Effector memory CD8-positive, alpha-beta T cell (primary cell): ENCODE measurements around the gene JAZF1.

Experiments used
- ATAC-seq: fragments of 150-1000 bp; cut with Tn5 transposase; replicated peaks from 2 replicates; pipeline ENCODE4 v1.10.0; 2021; ENCODE audit warnings: mild to moderate bottlenecking, moderate library complexity
- DNase-seq, 3 experiments: peaks; one replicate each; pipeline ENCODE4 v3.0.0; 2021
- H3K27ac Mint-ChIP-seq, 2 donors: one replicate each; pipeline ENCODE4 v1.8.0; 2022; ENCODE audit warnings: mild to moderate bottlenecking in 2 of 2, mixed read lengths in 2 of 2, moderate library complexity in 2 of 2
- H3K27me3 Mint-ChIP-seq, 2 donors: one replicate each; pipeline ENCODE4 v1.8.0; 2022; ENCODE audit warnings: mixed read lengths in 2 of 2
- H3K36me3 Mint-ChIP-seq: one replicate; pipeline ENCODE4 v1.8.0; 2022; ENCODE audit warnings: mild to moderate bottlenecking, moderate library complexity, mixed read lengths; ENCODE audit not compliant: insufficient read depth
- H3K4me1 Mint-ChIP-seq, 2 donors: one replicate each; pipeline ENCODE4 v1.8.0; 2022; ENCODE audit warnings: low read depth in 2 of 2, mixed read lengths in 2 of 2
- H3K4me3 Mint-ChIP-seq, 2 donors: one replicate each; pipeline ENCODE4 v1.8.0; 2022; ENCODE audit warnings: mild to moderate bottlenecking in 2 of 2, mixed read lengths in 2 of 2, moderate library complexity in 2 of 2
- H3K9me3 Mint-ChIP-seq, 2 donors: one replicate each; pipeline ENCODE4 v1.8.0; 2022; ENCODE audit warnings: mixed read lengths in 2 of 2

JAZF1 gene

GRCh38 chr7:28112883-28113540 is 67.6 kb downstream of the JAZF1 start:
- ATAC-seq (no peak), DNase-seq (no peak)
- H3K4me3 Mint-ChIP-seq, result no peak overlapping the region
- H3K27ac Mint-ChIP-seq, result peak overlapping the region in 1 of 2 donors; percentile 29
- H3K9me3 Mint-ChIP-seq, result no peaks in the 10 kb centered on the region
- H3K36me3 Mint-ChIP-seq, result no peaks in the 10 kb centered on the region
- H3K4me1 Mint-ChIP-seq, result peaks cover 4 to 40% of the 10 kb centered on the region in 2 donors
- no peaks in the 10 kb centered on the region for H3K27me3 Mint-ChIP-seq

DNA sequence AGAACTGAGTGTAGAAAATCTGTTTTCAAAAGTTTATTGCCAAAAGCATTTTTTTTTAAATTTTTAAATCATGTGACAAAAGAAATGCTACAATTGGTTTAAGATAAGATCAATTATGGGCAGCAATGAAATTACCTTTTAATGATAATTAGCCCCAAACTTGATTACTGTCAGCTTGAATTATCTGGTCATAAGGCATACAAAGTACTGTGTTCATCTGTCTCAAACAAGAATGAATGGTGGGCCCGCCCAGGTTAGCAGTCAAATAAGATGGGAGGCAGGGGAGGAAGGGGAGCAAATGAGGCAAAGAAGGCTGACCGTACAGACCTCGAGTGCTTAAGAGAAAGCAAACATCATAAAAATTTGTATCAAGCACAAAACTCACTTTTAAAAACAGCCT is 68.1 kb downstream of the JAZF1 start:
- H3K4me3 Mint-ChIP-seq, result no peak overlapping the region
- H3K27me3 Mint-ChIP-seq, result no peaks in the 10 kb centered on the region
- H3K4me1 Mint-ChIP-seq, result peaks cover 4 to 37% of the 10 kb centered on the region in 2 donors
- ATAC-seq (no peak), DNase-seq (no peak)
- H3K9me3 Mint-ChIP-seq, result no peaks in the 10 kb centered on the region
- no peaks in the 10 kb centered on the region for H3K36me3 Mint-ChIP-seq
- peak overlapping the region in 1 of 2 donors; percentile 29 for H3K27ac Mint-ChIP-seq

DNA sequence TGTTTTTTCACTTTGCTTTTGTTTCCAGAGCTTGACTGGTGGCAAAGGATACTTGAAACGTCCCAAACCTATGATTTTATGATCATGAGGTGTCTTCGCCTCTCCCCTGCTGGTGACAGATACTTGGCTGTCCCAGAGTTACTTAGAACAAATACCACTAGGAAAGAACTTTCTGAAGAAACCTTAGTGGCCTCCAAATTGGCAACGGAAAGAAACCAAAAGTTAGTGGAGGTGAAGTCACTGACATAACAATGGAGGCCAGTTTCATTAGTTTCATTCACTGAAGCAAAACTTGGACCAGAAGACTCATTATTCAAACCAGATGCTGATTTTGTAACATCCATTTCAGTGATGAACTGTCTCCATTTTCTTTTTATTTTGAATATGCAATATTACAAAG is 68.6 kb downstream of the JAZF1 start:
- no peak overlapping the region for H3K4me3 Mint-ChIP-seq
- DNase-seq (no peak), ATAC-seq (no peak)
- no peaks in the 10 kb centered on the region for H3K9me3 Mint-ChIP-seq
- no peaks in the 10 kb centered on the region for H3K27me3 Mint-ChIP-seq
- no peak overlapping the region for H3K27ac Mint-ChIP-seq
- H3K4me1 Mint-ChIP-seq, result peaks cover 4 to 34% of the 10 kb centered on the region in 2 donors
- no peaks in the 10 kb centered on the region for H3K36me3 Mint-ChIP-seq

DNA sequence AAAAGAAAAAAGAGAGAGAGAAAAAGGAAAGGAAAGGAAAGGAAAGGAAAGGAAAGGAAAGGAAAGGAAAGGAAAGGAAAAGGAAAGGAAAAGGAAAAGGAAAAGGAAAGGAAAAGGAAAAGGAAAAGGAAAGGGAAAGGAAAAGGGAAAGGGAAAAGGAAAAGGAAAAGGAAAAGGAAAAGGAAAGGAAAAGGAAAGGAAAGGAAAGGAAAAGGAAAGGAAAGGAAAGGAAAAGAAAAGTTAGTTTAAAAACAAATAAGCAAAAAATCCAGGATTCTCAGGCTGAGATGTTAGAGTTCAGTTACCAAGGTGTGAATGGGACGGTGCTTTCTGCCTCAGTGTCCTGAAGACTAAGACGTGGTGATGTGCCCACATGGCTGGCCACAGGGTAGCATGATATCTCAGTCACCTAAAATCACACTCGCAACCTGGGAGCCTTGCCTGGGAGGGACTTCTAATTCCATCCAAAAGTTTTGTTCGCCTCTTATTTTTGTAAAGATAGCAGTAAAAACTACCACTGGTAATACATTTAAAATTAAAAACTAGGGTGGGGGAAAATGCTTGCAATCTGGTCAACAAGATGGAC is 70.1 kb downstream of the JAZF1 start:
- no peak for ATAC-seq
- Mint-ChIP-seq H3K27me3 (no peaks in the 10 kb centered on the region), H3K27ac (peak overlapping the region; percentile 36 to 83)

DNA sequence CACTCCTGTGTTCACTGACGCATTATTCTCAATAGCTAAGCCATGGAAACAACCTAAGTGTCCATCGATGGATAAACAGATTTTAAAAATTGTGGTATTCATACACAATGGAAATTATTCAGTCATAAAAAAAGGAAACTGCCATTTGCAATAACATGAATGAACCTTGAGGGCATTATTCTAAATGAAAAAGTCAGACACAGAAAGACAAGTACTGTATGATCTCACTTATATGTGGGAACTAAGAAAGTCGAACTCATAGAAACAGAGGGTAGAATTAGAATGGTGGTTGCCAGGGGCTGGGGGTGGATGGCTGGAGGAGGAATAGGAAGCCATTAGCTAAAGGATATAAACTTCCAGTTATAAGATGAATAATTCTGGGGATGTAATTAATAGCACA is 71.8 kb downstream of the JAZF1 start:
- H3K4me1 Mint-ChIP-seq, result peaks cover 11 to 40% of the 10 kb centered on the region in 2 donors
- H3K36me3 Mint-ChIP-seq, result peaks cover 2% of the 10 kb centered on the region
- ATAC-seq (no peak), DNase-seq (no peak)
- H3K27me3 Mint-ChIP-seq, result no peaks in the 10 kb centered on the region
- H3K27ac Mint-ChIP-seq, result no peak overlapping the region
- no peaks in the 10 kb centered on the region for H3K9me3 Mint-ChIP-seq
- no peak overlapping the region for H3K4me3 Mint-ChIP-seq

More for the DNA sequence above, 70.1 kb downstream of the JAZF1 start:
- no peaks in the 10 kb centered on the region for H3K9me3 Mint-ChIP-seq
- no peaks in the 10 kb centered on the region for H3K36me3 Mint-ChIP-seq
- H3K4me3 Mint-ChIP-seq, result no peak overlapping the region
- no peak for DNase-seq
- H3K4me1 Mint-ChIP-seq, result peaks cover 7 to 34% of the 10 kb centered on the region in 2 donors

GRCh38 chr7:28107960-28108359 is 72.6 kb downstream of the JAZF1 start:
- Mint-ChIP-seq H3K36me3 (peaks cover 2% of the 10 kb centered on the region), H3K27ac (no peak overlapping the region), H3K4me1 (peaks cover 15 to 45% of the 10 kb centered on the region in 2 donors), H3K9me3 (no peaks in the 10 kb centered on the region), H3K4me3 (no peak overlapping the region), H3K27me3 (no peaks in the 10 kb centered on the region)
- ATAC-seq (no peak), DNase-seq (no peak)

DNA sequence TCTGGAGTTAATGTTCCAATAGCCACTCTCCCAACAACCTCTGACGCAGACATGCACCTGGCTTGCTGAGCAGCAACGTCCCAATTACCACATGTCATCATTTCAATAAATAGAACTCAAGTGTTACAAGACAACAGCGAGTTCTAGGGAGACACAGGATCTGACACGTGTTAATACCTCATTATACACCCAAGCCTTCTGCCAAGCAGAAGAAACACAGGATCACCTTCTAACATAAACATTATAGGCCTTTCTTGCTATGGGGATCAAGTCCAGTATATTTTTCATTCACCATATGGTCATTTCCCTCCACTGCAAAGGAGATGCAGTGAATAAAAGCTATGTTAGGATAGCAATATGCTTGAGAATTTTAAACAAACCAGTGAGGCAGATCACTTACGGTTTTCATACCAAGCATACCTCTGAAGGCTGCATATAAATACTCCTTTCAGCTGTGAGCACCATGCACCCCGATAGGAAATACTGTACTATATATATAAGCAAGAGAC is 74.2 kb downstream of the JAZF1 start:
- no peak for ATAC-seq
- Mint-ChIP-seq H3K4me3 (no peak overlapping the region), H3K36me3 (peaks cover 2% of the 10 kb centered on the region), H3K27ac (peak overlapping the region in 1 of 2 donors; percentile 29), H3K27me3 (no peaks in the 10 kb centered on the region), H3K4me1 (peaks cover 18 to 45% of the 10 kb centered on the region in 2 donors), H3K9me3 (no peaks in the 10 kb centered on the region)
- no peak for DNase-seq

DNA sequence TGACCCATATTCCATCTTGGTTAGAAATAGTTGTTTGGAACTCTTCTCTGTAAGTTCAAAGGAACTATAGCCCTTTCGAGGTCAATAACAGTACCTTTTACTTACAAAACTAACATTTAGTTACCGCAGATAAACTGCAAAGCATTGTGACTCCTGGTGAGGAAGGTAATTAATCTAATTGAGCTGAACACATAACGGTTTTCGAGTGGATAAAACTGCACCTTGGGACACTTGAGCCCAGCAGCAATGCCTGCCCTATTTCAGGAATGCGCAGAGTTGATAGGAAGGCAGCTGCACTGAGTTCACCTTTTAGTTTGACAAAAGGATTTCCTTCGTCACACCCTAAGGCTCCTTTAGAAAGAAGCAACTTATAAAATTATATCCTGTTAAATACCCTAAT is 75.4 kb downstream of the JAZF1 start:
- H3K27me3 Mint-ChIP-seq, result no peaks in the 10 kb centered on the region
- no peaks in the 10 kb centered on the region for H3K9me3 Mint-ChIP-seq
- DNase-seq, result no peak
- no peak for ATAC-seq
- H3K4me3 Mint-ChIP-seq, result no peak overlapping the region
- H3K36me3 Mint-ChIP-seq, result peaks cover 2% of the 10 kb centered on the region
- H3K27ac Mint-ChIP-seq, result no peak overlapping the region
- H3K4me1 Mint-ChIP-seq, result peaks cover 18 to 43% of the 10 kb centered on the region in 2 donors

DNA sequence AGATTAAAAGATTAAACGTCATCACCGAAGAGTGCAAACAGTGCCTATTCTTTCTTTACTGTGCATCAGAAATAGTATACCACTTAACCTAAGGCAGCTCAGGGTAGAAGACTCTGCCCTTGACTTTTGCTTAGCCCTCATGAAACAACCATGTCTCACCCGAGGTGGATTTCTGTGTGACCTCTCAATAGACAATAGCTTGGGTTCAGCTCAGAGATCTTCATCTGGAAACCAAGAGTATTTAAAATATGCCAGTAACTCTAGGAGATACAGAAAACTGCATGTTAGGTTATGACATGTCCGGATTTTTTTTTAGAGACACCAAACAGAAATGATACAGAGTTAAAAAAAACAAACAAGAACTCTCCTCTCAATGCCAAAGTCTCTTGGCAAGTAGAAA is 75.8 kb downstream of the JAZF1 start:
- Mint-ChIP-seq H3K9me3 (no peaks in the 10 kb centered on the region), H3K27me3 (no peaks in the 10 kb centered on the region), H3K36me3 (peaks cover 2% of the 10 kb centered on the region), H3K4me1 (peaks cover 18 to 40% of the 10 kb centered on the region in 2 donors), H3K4me3 (no peak overlapping the region), H3K27ac (peak overlapping the region in 1 of 2 donors; percentile 49)
- ATAC-seq (no peak), DNase-seq (no peak)

DNA sequence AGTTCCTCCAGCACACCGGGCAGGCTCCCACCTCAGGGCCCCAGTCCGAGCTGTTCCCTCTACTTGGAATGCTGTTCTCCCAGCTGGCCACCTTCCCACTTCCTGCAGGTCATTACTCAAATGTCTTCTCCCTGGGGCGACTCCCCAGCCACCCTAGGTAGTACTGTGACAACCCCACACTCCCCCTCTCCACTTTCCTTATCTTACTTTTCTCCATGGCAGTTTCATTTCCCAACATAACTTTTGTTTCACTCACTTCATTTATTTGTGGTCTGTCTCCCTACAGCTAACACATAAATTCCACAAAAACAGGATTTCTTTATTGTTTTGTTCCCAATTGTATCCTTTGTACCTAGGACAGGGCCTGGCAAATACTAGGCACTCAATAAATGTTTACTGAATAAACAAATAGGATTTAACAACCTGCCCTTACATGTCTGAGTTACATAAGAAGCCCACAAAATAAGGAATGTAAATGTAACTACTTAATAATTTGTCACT is 76.5 kb downstream of the JAZF1 start:
- peak overlapping the region in 1 of 2 donors; percentile 49 for H3K27ac Mint-ChIP-seq
- no peaks in the 10 kb centered on the region for H3K9me3 Mint-ChIP-seq
- no peaks in the 10 kb centered on the region for H3K27me3 Mint-ChIP-seq
- peaks cover 2% of the 10 kb centered on the region for H3K36me3 Mint-ChIP-seq
- DNase-seq (no peak), ATAC-seq (no peak)
- no peak overlapping the region for H3K4me3 Mint-ChIP-seq
- H3K4me1 Mint-ChIP-seq, result peaks cover 18 to 37% of the 10 kb centered on the region in 2 donors

GRCh38 chr7:28102797-28103196 is 77.8 kb downstream of the JAZF1 start:
- Mint-ChIP-seq H3K27ac (peak overlapping the region in 1 of 2 donors; percentile 49), H3K4me1 (peaks cover 18 to 33% of the 10 kb centered on the region in 2 donors), H3K36me3 (peaks cover 2% of the 10 kb centered on the region), H3K4me3 (no peak overlapping the region), H3K9me3 (no peaks in the 10 kb centered on the region), H3K27me3 (no peaks in the 10 kb centered on the region)
- ATAC-seq, result no peak
- DNase-seq, result no peak

DNA sequence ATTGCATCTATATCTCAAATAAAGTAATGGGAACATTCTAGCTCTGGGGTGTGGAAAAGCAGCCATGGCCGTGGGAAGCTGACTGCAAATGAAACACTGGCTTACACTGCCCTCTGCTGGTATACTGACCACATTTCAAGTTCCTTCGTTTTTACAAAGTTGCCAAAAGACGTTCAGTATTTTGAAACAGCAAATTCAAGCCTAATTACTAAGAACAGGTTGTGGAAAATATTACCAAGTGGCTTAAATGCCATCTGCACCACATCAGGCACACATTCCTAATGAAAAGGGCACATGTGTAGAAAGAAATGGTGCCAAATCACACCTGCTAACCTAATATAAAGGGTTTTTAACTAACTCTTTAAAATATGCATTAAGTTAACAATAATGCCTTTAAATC is 83.9 kb downstream of the JAZF1 start:
- H3K4me3 Mint-ChIP-seq, result no peak overlapping the region
- H3K27me3 Mint-ChIP-seq, result no peaks in the 10 kb centered on the region
- no peaks in the 10 kb centered on the region for H3K9me3 Mint-ChIP-seq
- H3K27ac Mint-ChIP-seq, result no peak overlapping the region
- H3K4me1 Mint-ChIP-seq, result peaks cover 7 to 9% of the 10 kb centered on the region in 2 donors
- no peaks in the 10 kb centered on the region for H3K36me3 Mint-ChIP-seq
- DNase-seq (peak; percentile 24 to 45 (median 29)), ATAC-seq (peak; percentile 70)

- Mint-ChIP-seq H3K4me1 (peaks cover 10 to 12% of the 10 kb centered on the region in 2 donors), H3K36me3 (peaks cover 3% of the 10 kb centered on the region), H3K9me3 (no peaks in the 10 kb centered on the region), H3K4me3 (no peak overlapping the region), H3K27ac (peak overlapping the region in 1 of 2 donors; percentile 1), H3K27me3 (no peaks in the 10 kb centered on the region)
- ATAC-seq (no peak), DNase-seq (no peak)
Observed at GRCh38 chr7:28095231-28095630, 85.4 kb downstream of the JAZF1 start.
